Breast epithelium (tissue), 3 donors: ENCODE measurements around the gene HAUS2.

Source experiments
- POLR2A ChIP-seq: fragments of 450-650 bp; IDR thresholded peaks from one replicate; pipeline ENCODE4 v1.6.1; 2016; ENCODE audit warnings: antibody characterized with exemption, mild to moderate bottlenecking, moderate library complexity
- TF ChIP-seq, protein P1 (sequence below), 3 donors: fragments of 450-650 bp; IDR thresholded peaks; one replicate each; pipeline ENCODE4 v1.5.1; 2016 to 2017; ENCODE audit warnings: antibody characterized with exemption in 3 of 3, mild to moderate bottlenecking in 3 of 3, moderate library complexity in 3 of 3

DNA sequence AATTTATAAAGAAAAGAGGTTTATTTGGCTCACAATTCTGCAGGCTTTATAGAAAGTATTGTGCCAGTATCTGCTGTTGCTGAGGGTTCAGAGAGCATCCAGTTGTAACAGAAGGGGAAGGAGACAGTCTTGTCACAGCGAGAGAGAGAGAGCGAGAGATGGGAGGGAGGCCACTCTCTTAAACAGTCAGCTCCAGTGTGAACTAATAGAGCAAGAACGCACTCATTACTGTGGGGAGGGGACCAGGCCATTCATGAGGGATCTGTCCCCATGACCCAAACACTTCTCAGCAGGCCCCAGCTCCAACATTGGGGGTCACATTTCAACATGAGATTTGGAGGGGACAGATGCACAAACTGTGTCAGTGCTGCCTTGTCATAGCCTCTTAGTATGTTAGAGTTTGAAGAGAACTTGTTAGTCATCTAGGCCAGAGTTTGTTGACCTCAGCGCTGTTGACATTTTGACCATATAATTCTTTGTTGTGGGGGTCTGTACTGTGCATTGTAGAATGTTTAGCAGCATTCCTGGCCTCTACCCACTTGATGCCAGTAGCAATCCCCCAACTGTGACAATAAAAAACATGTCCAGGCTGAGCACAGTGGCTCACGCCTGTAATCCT, 42.1 kb downstream of the HAUS2 start:
- no peak for TF ChIP-seq POLR2A
- TF ChIP-seq, protein P1, sequence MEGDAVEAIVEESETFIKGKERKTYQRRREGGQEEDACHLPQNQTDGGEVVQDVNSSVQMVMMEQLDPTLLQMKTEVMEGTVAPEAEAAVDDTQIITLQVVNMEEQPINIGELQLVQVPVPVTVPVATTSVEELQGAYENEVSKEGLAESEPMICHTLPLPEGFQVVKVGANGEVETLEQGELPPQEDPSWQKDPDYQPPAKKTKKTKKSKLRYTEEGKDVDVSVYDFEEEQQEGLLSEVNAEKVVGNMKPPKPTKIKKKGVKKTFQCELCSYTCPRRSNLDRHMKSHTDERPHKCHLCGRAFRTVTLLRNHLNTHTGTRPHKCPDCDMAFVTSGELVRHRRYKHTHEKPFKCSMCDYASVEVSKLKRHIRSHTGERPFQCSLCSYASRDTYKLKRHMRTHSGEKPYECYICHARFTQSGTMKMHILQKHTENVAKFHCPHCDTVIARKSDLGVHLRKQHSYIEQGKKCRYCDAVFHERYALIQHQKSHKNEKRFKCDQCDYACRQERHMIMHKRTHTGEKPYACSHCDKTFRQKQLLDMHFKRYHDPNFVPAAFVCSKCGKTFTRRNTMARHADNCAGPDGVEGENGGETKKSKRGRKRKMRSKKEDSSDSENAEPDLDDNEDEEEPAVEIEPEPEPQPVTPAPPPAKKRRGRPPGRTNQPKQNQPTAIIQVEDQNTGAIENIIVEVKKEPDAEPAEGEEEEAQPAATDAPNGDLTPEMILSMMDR (IDR thresholded peaks at IDR 0.05) = no peak
